NB4 (cell line): Measurements from ENCODE around the gene TANGO6.

Experiments used
- POLR2A ChIP-seq: IDR thresholded peaks from 2 replicates; pipeline ENCODE4 v1.6.1; 2011; ENCODE audit warnings: mild to moderate bottlenecking; ENCODE audit not compliant: insufficient read length; ENCODE audit errors: extremely low read depth
- TF ChIP-seq, protein P1 (sequence below): IDR thresholded peaks from one replicate; pipeline ENCODE4 v1.5.1; 2012; ENCODE audit warnings: low read depth, low read length

- TF ChIP-seq, protein P1, sequence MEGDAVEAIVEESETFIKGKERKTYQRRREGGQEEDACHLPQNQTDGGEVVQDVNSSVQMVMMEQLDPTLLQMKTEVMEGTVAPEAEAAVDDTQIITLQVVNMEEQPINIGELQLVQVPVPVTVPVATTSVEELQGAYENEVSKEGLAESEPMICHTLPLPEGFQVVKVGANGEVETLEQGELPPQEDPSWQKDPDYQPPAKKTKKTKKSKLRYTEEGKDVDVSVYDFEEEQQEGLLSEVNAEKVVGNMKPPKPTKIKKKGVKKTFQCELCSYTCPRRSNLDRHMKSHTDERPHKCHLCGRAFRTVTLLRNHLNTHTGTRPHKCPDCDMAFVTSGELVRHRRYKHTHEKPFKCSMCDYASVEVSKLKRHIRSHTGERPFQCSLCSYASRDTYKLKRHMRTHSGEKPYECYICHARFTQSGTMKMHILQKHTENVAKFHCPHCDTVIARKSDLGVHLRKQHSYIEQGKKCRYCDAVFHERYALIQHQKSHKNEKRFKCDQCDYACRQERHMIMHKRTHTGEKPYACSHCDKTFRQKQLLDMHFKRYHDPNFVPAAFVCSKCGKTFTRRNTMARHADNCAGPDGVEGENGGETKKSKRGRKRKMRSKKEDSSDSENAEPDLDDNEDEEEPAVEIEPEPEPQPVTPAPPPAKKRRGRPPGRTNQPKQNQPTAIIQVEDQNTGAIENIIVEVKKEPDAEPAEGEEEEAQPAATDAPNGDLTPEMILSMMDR: no peak
- TF ChIP-seq POLR2A: no peak
Observed at GRCh38 chr16:69133373-69133954, 290.1 kb downstream of the TANGO6 start.
